ENCODE data around the gene CISD3.

The CISD3 gene

GRCh38 chr17:38745545-38745944, 15.4 kb downstream of the CISD3 start:
- peak; percentile 86 to 96 (median 94) for DNase-seq

GRCh38 chr17:38746004-38746848, 16.1 kb downstream of the CISD3 start:
- DNase-seq: peak in 1 of 3 experiments; percentile 54

GRCh38 chr17:38746849-38747462, 16.8 kb downstream of the CISD3 start:
- peak in 2 of 3 experiments; percentile 3 to 45 for DNase-seq

- peak in 2 of 3 experiments; percentile 59 to 68 for DNase-seq
Observed at GRCh38 chr17:38747463-38748148, 17.5 kb downstream of the CISD3 start.

GRCh38 chr17:38748149-38748891, 18.2 kb downstream of the CISD3 start, which contains the start of gene PCGF2:
Gene PCGF2, minus strand, starts transcription at chr17:38748336. Its CDS starts 7,934 bp downstream, at chr17:38740402.
- peak; percentile 91 to 96 (median 93) for DNase-seq

GRCh38 chr17:38748892-38749222, 18.7 kb downstream of the CISD3 start:
- no peak for DNase-seq

GRCh38 chr17:38749223-38750043, 19.3 kb downstream of the CISD3 start:
- DNase-seq: peak; percentile 55 to 84 (median 82)

- DNase-seq: no peak
Observed at GRCh38 chr17:38750044-38750311, 19.8 kb downstream of the CISD3 start.

- DNase-seq: peak; percentile 14 to 78 (median 65)
Observed at GRCh38 chr17:38750312-38751121, 20.4 kb downstream of the CISD3 start.

- peak; percentile 67 to 88 (median 67) for DNase-seq
Observed at GRCh38 chr17:38751144-38751807, 21.1 kb downstream of the CISD3 start.

- peak; percentile 83 to 93 (median 85) for DNase-seq
Observed at GRCh38 chr17:38751808-38752307, 21.7 kb downstream of the CISD3 start.

GRCh38 chr17:38752308-38753070, 22.3 kb downstream of the CISD3 start, which contains the start of gene PSMB3:
Gene PSMB3, plus strand, starts transcription at chr17:38752741. Its CDS starts 86 bp downstream, at chr17:38752827.
- peak; percentile 98 to 100 (median 99) for DNase-seq

- no peak for DNase-seq
Observed at GRCh38 chr17:38753071-38753506, 22.9 kb downstream of the CISD3 start.

GRCh38 chr17:38761612-38762011, 31.5 kb downstream of the CISD3 start:
- DNase-seq: no peak

- DNase-seq: no peak
Observed at GRCh38 chr17:38762231-38762630, 32.1 kb downstream of the CISD3 start.

GRCh38 chr17:38766341-38766740, 36.2 kb downstream of the CISD3 start:
- DNase-seq: no peak

- DNase-seq: no peak
Observed at GRCh38 chr17:38768417-38768816, 38.3 kb downstream of the CISD3 start.

- no peak for DNase-seq
Observed at GRCh38 chr17:38773258-38773657, 43.1 kb downstream of the CISD3 start.

- no peak for DNase-seq
Observed at GRCh38 chr17:38777641-38778250, 47.6 kb downstream of the CISD3 start.
